WTC11 (cell line): ENCODE measurements around the gene SH3D19.

ENCODE experiments used
- ARID4B ChIP-seq: sonication (generic); formaldehyde crosslinking; IDR thresholded peaks from 2 replicates; pipeline ENCODE4 v1.8.0; 2023; ENCODE audit warnings: missing genetic modification reagents, mild to moderate bottlenecking, borderline replicate concordance
- ATF2 ChIP-seq: sonication (generic); formaldehyde crosslinking; IDR thresholded peaks from 2 replicates; pipeline ENCODE4 v1.8.1; 2022; ENCODE audit warnings: low read depth, missing genetic modification reagents, borderline replicate concordance
- ATF3 ChIP-seq: sonication (generic); formaldehyde crosslinking; conservative IDR thresholded peaks from 2 replicates; pipeline ENCODE4 v1.8.1; 2022; ENCODE audit warnings: mild to moderate bottlenecking, missing genetic modification reagents
- CTCF ChIP-seq: fragments of 200-600 bp; IDR thresholded peaks from 2 replicates; pipeline ENCODE4 v1.8.0; 2022; ENCODE audit warnings: antibody characterized with exemption
- FOXP4 ChIP-seq: sonication (generic); formaldehyde crosslinking; IDR thresholded peaks from 2 replicates; pipeline ENCODE4 v1.8.0; 2022; ENCODE audit warnings: mild to moderate bottlenecking, missing genetic modification reagents
- MAX ChIP-seq: sonication (generic); formaldehyde crosslinking; IDR thresholded peaks from 2 replicates; pipeline ENCODE4 v1.8.0; 2022; ENCODE audit warnings: mild to moderate bottlenecking, missing genetic modification reagents
- NR2C2 ChIP-seq: sonication (generic); formaldehyde crosslinking; IDR thresholded peaks from 2 replicates; pipeline ENCODE4 v1.8.0; 2022; ENCODE audit warnings: mild to moderate bottlenecking, missing genetic modification reagents
- PREB ChIP-seq: sonication (generic); formaldehyde crosslinking; IDR thresholded peaks from 2 replicates; pipeline ENCODE4 v1.8.1; 2022; ENCODE audit warnings: mild to moderate bottlenecking, missing genetic modification reagents, moderate library complexity, borderline replicate concordance
- STAT6 ChIP-seq: sonication (generic); formaldehyde crosslinking; conservative IDR thresholded peaks from 2 replicates; pipeline ENCODE4 v1.8.1; 2023; ENCODE audit warnings: mild to moderate bottlenecking, low read depth, missing genetic modification reagents, moderate library complexity
- ZNF121 ChIP-seq: sonication (generic); formaldehyde crosslinking; IDR thresholded peaks from 2 replicates; pipeline ENCODE4 v1.8.0; 2023; ENCODE audit warnings: missing genetic modification reagents
- ZNF232 ChIP-seq: sonication (generic); formaldehyde crosslinking; IDR thresholded peaks from 2 replicates; pipeline ENCODE4 v1.8.0; 2022; ENCODE audit warnings: mild to moderate bottlenecking, missing genetic modification reagents

- TF ChIP-seq ATF3, result no peak
- no peak for TF ChIP-seq NR2C2 (CRISPR knock-in tag)
- TF ChIP-seq FOXP4 (CRISPR knock-in tag), result no peak
- no peak for TF ChIP-seq ZNF121 (CRISPR knock-in tag)
- TF ChIP-seq ATF2 (CRISPR knock-in tag), result no peak
- no peak for TF ChIP-seq ZNF232
- TF ChIP-seq ARID4B (CRISPR knock-in tag), result no peak
- no peak for TF ChIP-seq CTCF
- TF ChIP-seq PREB (CRISPR knock-in tag), result no peak
- TF ChIP-seq STAT6 (CRISPR knock-in tag), result no peak
- no peak for TF ChIP-seq MAX (CRISPR knock-in tag)
Observed at GRCh38 chr4:151331276-151332042, 6.1 kb upstream of the SH3D19 start.
